BE2C (cell line): ENCODE data around the gene RALGDS. TPM values are rescaled to one million over a fixed set of nuclear protein-coding genes. Genes with fewer than 3 reads are reported as not detected.
"Not testable (repeated sequence)": the region's sequence is repeated elsewhere in the genome, so short reads cannot be mapped to it uniquely, and the experiment has no call there.

Experiments used
- DNase-seq: peaks from one replicate; pipeline ENCODE4 v3.0.0-alpha.2; 2020
- H3K27me3 ChIP-seq: fragments of 250-450 bp; sonication (Bioruptor Pico); 2 replicates; pipeline ENCODE4 v1.5.1; 2020; ENCODE audit warnings: mild to moderate bottlenecking
- H3K36me3 ChIP-seq: fragments of 250-450 bp; sonication (Bioruptor Pico); 2 replicates; pipeline ENCODE4 v1.5.1; 2020; ENCODE audit warnings: mild to moderate bottlenecking
- H3K4me1 ChIP-seq: fragments of 250-450 bp; sonication (Bioruptor Pico); 2 replicates; pipeline ENCODE4 v1.5.1; 2020
- H3K4me3 ChIP-seq: 2 replicates; pipeline ENCODE4 v1.5.1; 2011; ENCODE audit warnings: low read depth, low read length
- H3K9me3 ChIP-seq: fragments of 250-450 bp; sonication (Bioruptor Pico); 2 replicates; pipeline ENCODE4 v1.5.1; 2020
- CTCF ChIP-seq: IDR thresholded peaks from 2 replicates; pipeline ENCODE4 v1.5.1; 2012; ENCODE audit warnings: mild to moderate bottlenecking, low read depth, low read length
- polyA plus RNA-seq: library from polyadenylated mRNA; unstranded; fragments of >200 nt; gene quantifications from one replicate; pipeline ENCODE4 v1.2.1, GENCODE V29; 2012; ENCODE audit warnings: low read depth, missing spikeins; ENCODE audit not compliant: insufficient read length, insufficient read depth

Gene RALGDS
- polyA plus RNA-seq = 327 TPM

GRCh38 chr9:133121198-133121914, at the start of gene RALGDS:
TSS of gene RALGDS (minus strand) at chr9:133121240. CDS start at chr9:133121154, 86 bp downstream.
- H3K27me3 ChIP-seq = no peaks in the 10 kb centered on the region
- TF ChIP-seq CTCF = no peak
- DNase-seq = peak; percentile 94
- peaks cover 47% of the 10 kb centered on the region for H3K4me1 ChIP-seq
- H3K9me3 ChIP-seq = no peaks in the 10 kb centered on the region
- H3K4me3 ChIP-seq = peak within 1 kb of the TSS; percentile 70
- H3K36me3 ChIP-seq = peaks cover 12% of the 10 kb centered on the region

- TF ChIP-seq CTCF = no peak
- Histone ChIP-seq H3K27me3 (peaks cover 8% of the 10 kb centered on the region), H3K36me3 (no peaks in the 10 kb centered on the region), H3K4me3 (no peak overlapping the region), H3K9me3 (no peaks in the 10 kb centered on the region), H3K4me1 (no peaks in the 10 kb centered on the region)
- no peak for DNase-seq
These were observed 49.7 kb upstream of the RALGDS start for GRCh38 chr9:133170716-133171115.

GRCh38 chr9:133169687-133170086, 48.6 kb upstream of the RALGDS start:
- not testable (repeated sequence) for H3K9me3 ChIP-seq, H3K36me3 ChIP-seq, DNase-seq, H3K4me3 ChIP-seq, H3K27me3 ChIP-seq, H3K4me1 ChIP-seq

- DNase-seq = no peak
- Histone ChIP-seq H3K36me3 (no peaks in the 10 kb centered on the region), H3K27me3 (peaks cover 3% of the 10 kb centered on the region; the same call in 1 of the 2 replicates), H3K9me3 (no peaks in the 10 kb centered on the region), H3K4me1 (no peaks in the 10 kb centered on the region), H3K4me3 (no peak overlapping the region)
- no peak for TF ChIP-seq CTCF
These were observed 48.1 kb upstream of the RALGDS start for GRCh38 chr9:133169102-133169501.

- no peaks in the 10 kb centered on the region for H3K9me3 ChIP-seq
- DNase-seq = no peak
- H3K4me3 ChIP-seq = no peak overlapping the region
- no peak for TF ChIP-seq CTCF
- no peaks in the 10 kb centered on the region for H3K36me3 ChIP-seq
- no peaks in the 10 kb centered on the region for H3K4me1 ChIP-seq
- no peaks in the 10 kb centered on the region for H3K27me3 ChIP-seq
These were observed 47.4 kb upstream of the RALGDS start for GRCh38 chr9:133168432-133168831.

GRCh38 chr9:133167769-133168168, 46.7 kb upstream of the RALGDS start:
- no peak for TF ChIP-seq CTCF
- Histone ChIP-seq H3K4me3 (no peak overlapping the region), H3K4me1 (no peaks in the 10 kb centered on the region), H3K9me3 (no peaks in the 10 kb centered on the region), H3K36me3 (no peaks in the 10 kb centered on the region), H3K27me3 (no peaks in the 10 kb centered on the region)
- no peak for DNase-seq
